HEK293 (cell line): Measurements from ENCODE around the gene SLC17A6.

Source experiments
- CTCF ChIA-PET: fragments of 350-600 bp; formaldehyde crosslinking; extraction: SDS; loops from one replicate; lab custom pipeline; 2021; ENCODE audit warnings: antibody characterized with exemption; lab: Yijun Ruan, JAX
- POLR2A ChIA-PET: fragments of 300-600 bp; formaldehyde crosslinking; extraction: SDS; loops from one replicate; lab custom pipeline; 2020; ENCODE audit warnings: antibody characterized with exemption, inconsistent platforms; lab: Yijun Ruan, JAX
- H3K27ac ChIP-seq: fragments of 200-500 bp; sonication (Bioruptor generic); 2 replicates; pipeline ENCODE4 v1.5.1; 2014; ENCODE audit warnings: low read depth, low read length, control low read depth, inconsistent platforms; ENCODE audit errors: extremely low read depth
- H3K36me3 ChIP-seq, 2 experiments: fragments of 200-500 bp in 1 of 2; sonication (Bioruptor generic) in 1 of 2; 1 replicate in 1 of 2; 2 replicates in 1 of 2; pipeline ENCODE4 v1.5.1; 2014 to 2017; ENCODE audit warnings: inconsistent platforms in 2 of 2, low read length in 2 of 2; ENCODE audit not compliant: control insufficient read depth in 2 of 2, insufficient read depth in 1 of 2
- H3K4me1 ChIP-seq: fragments of 200-500 bp; sonication (Bioruptor generic); 2 replicates; pipeline ENCODE4 v1.5.1; 2014; ENCODE audit warnings: mild to moderate bottlenecking, low read length, inconsistent platforms; ENCODE audit not compliant: control insufficient read depth, insufficient read depth
- H3K4me3 ChIP-seq: 2 replicates; pipeline ENCODE4 v1.5.1; 2011; ENCODE audit warnings: low read depth, mild to moderate bottlenecking, control low read depth, low read length, moderate library complexity
- H3K9me3 ChIP-seq: fragments of 200-500 bp; sonication (Bioruptor generic); 2 replicates; pipeline ENCODE4 v1.5.1; 2014; ENCODE audit warnings: low read depth, low read length, inconsistent platforms; ENCODE audit not compliant: control insufficient read depth, insufficient read depth
- CTCF ChIP-seq: fragments of 450-650 bp; formaldehyde crosslinking; IDR thresholded peaks from 2 replicates; pipeline ENCODE4 v1.5.1; 2016; ENCODE audit warnings: missing biosample characterization, missing genetic modification characterization
- FEZF1 ChIP-seq: fragments of 450-650 bp; formaldehyde crosslinking; IDR thresholded peaks from 2 replicates; pipeline ENCODE4 v1.5.1; 2016; ENCODE audit warnings: missing biosample characterization, missing genetic modification characterization
- HOXA7 ChIP-seq: sonication (generic); formaldehyde crosslinking; IDR thresholded peaks from 2 replicates; pipeline ENCODE4 v1.8.1; 2022; ENCODE audit warnings: missing genetic modification reagents, borderline replicate concordance
- IKZF3 ChIP-seq: fragments of 450-650 bp; IDR thresholded peaks from 2 replicates; pipeline ENCODE4 v1.5.0; 2018; ENCODE audit warnings: missing biosample characterization, mild to moderate bottlenecking, missing genetic modification characterization, moderate library complexity
- INSM2 ChIP-seq: fragments of 450-650 bp; formaldehyde crosslinking; IDR thresholded peaks from 2 replicates; pipeline ENCODE4 v1.5.1; 2016; ENCODE audit warnings: missing biosample characterization, missing genetic modification characterization
- OSR2 ChIP-seq: fragments of 450-650 bp; formaldehyde crosslinking; IDR thresholded peaks from 2 replicates; pipeline ENCODE4 v1.5.1; 2016; ENCODE audit warnings: missing biosample characterization, missing genetic modification characterization
- REPIN1 ChIP-seq: fragments of 450-650 bp; formaldehyde crosslinking; IDR thresholded peaks from 2 replicates; pipeline ENCODE4 v1.5.1; 2017; ENCODE audit warnings: missing biosample characterization, missing genetic modification characterization, low read depth
- SALL2 ChIP-seq: fragments of 450-650 bp; formaldehyde crosslinking; IDR thresholded peaks from 2 replicates; pipeline ENCODE4 v1.5.0; 2017; ENCODE audit warnings: missing biosample characterization, mild to moderate bottlenecking, missing genetic modification characterization, borderline replicate concordance
- ZBTB21 ChIP-seq: fragments of 450-650 bp; formaldehyde crosslinking; IDR thresholded peaks from 2 replicates; pipeline ENCODE4 v1.5.1; 2017; ENCODE audit warnings: missing biosample characterization, missing genetic modification characterization
- ZBTB48 ChIP-seq: fragments of 450-650 bp; formaldehyde crosslinking; IDR thresholded peaks from 2 replicates; pipeline ENCODE4 v1.5.1; 2016; ENCODE audit warnings: missing biosample characterization, missing genetic modification characterization
- ZBTB6 ChIP-seq: fragments of 450-650 bp; formaldehyde crosslinking; IDR thresholded peaks from 2 replicates; pipeline ENCODE4 v1.5.1; 2017; ENCODE audit warnings: missing biosample characterization, missing genetic modification characterization
- ZEB2 ChIP-seq: fragments of 450-650 bp; formaldehyde crosslinking; IDR thresholded peaks from 2 replicates; pipeline ENCODE4 v1.5.1; 2016; ENCODE audit warnings: missing biosample characterization, missing genetic modification characterization
- ZFP37 ChIP-seq: fragments of 450-650 bp; formaldehyde crosslinking; IDR thresholded peaks from 2 replicates; pipeline ENCODE4 v1.5.1; 2016; ENCODE audit warnings: missing biosample characterization, missing genetic modification characterization
- ZFP69B ChIP-seq: fragments of 450-650 bp; formaldehyde crosslinking; IDR thresholded peaks from 2 replicates; pipeline ENCODE4 v1.5.1; 2016; ENCODE audit warnings: missing biosample characterization, missing genetic modification characterization
- ZNF133 ChIP-seq: fragments of 450-650 bp; formaldehyde crosslinking; IDR thresholded peaks from 2 replicates; pipeline ENCODE4 v1.5.1; 2016; ENCODE audit warnings: missing biosample characterization, missing genetic modification characterization
- ZNF239 ChIP-seq: fragments of 450-650 bp; formaldehyde crosslinking; IDR thresholded peaks from 2 replicates; pipeline ENCODE4 v1.5.1; 2016; ENCODE audit warnings: missing biosample characterization, missing genetic modification characterization
- ZNF280C ChIP-seq: fragments of 450-650 bp; formaldehyde crosslinking; IDR thresholded peaks from 2 replicates; pipeline ENCODE4 v1.5.1; 2016; ENCODE audit warnings: missing biosample characterization, missing genetic modification characterization
- ZNF423 ChIP-seq: fragments of 450-650 bp; formaldehyde crosslinking; IDR thresholded peaks from 2 replicates; pipeline ENCODE4 v1.5.1; 2016; ENCODE audit warnings: missing biosample characterization, missing genetic modification characterization
- ZNF621 ChIP-seq: fragments of 450-650 bp; formaldehyde crosslinking; IDR thresholded peaks from 2 replicates; pipeline ENCODE4 v1.5.1; 2017; ENCODE audit warnings: missing biosample characterization, missing genetic modification characterization
- ZNF660 ChIP-seq: fragments of 450-650 bp; IDR thresholded peaks from 2 replicates; pipeline ENCODE4 v1.5.1; 2018; ENCODE audit warnings: missing biosample characterization, mild to moderate bottlenecking, missing genetic modification characterization
- ZNF670 ChIP-seq: fragments of 450-650 bp; formaldehyde crosslinking; IDR thresholded peaks from 2 replicates; pipeline ENCODE4 v1.5.1; 2016; ENCODE audit warnings: missing biosample characterization, missing genetic modification characterization, low read depth
- ZNF777 ChIP-seq: fragments of 450-650 bp; formaldehyde crosslinking; IDR thresholded peaks from 2 replicates; pipeline ENCODE4 v1.5.1; 2017; ENCODE audit warnings: missing biosample characterization, missing genetic modification characterization, borderline replicate concordance
- ZNF791 ChIP-seq: fragments of 450-650 bp; formaldehyde crosslinking; IDR thresholded peaks from 2 replicates; pipeline ENCODE4 v1.5.1; 2016; ENCODE audit warnings: missing biosample characterization, missing genetic modification characterization
- ZSCAN5A ChIP-seq: fragments of 450-650 bp; formaldehyde crosslinking; IDR thresholded peaks from 2 replicates; pipeline ENCODE4 v1.5.1; 2016; ENCODE audit warnings: missing biosample characterization, missing genetic modification characterization

SLC17A6 gene

GRCh38 chr11:22344081-22344480 lies 5.9 kb downstream of the SLC17A6 start:
- Histone ChIP-seq H3K36me3 (no peaks in the 10 kb centered on the region), H3K4me1 (no peaks in the 10 kb centered on the region), H3K4me3 (no peak overlapping the region), H3K9me3 (no peaks in the 10 kb centered on the region), H3K27ac (no peak overlapping the region)
- CTCF ChIA-PET, result no interaction called here
- no peak for TF ChIP-seq ZNF239 (tag by site-specific recombination)
- TF ChIP-seq CTCF (tag by site-specific recombination), result no peak
- no peak for TF ChIP-seq IKZF3
- no peak for TF ChIP-seq ZNF133 (tag by site-specific recombination)
- TF ChIP-seq OSR2 (tag by site-specific recombination), result no peak
- no peak for TF ChIP-seq ZNF280C (tag by site-specific recombination)
- TF ChIP-seq SALL2, result no peak
- TF ChIP-seq HOXA7 (CRISPR knock-in tag), result no peak
- POLR2A ChIA-PET, result no interaction called here

- Histone ChIP-seq H3K27ac (no peak overlapping the region), H3K4me3 (no peak overlapping the region)
- TF ChIP-seq ZFP69B (no peak), ZNF670 (tag by site-specific recombination) (no peak), INSM2 (tag by site-specific recombination) (no peak), REPIN1 (no peak), ZNF777 (tag by site-specific recombination) (no peak), ZNF423 (tag by site-specific recombination) (no peak), ZNF791 (tag by site-specific recombination) (no peak), ZBTB21 (no peak), ZSCAN5A (tag by site-specific recombination) (no peak), ZFP37 (tag by site-specific recombination) (no peak), FEZF1 (no peak), ZNF621 (tag by site-specific recombination) (no peak), ZBTB6 (tag by site-specific recombination) (no peak), ZEB2 (tag by site-specific recombination) (no peak), ZNF660 (no peak), ZBTB48 (tag by site-specific recombination) (no peak)
- TF ChIP-seq, all 188 proteins: peak for 0
- Histone ChIP-seq H3K9me3 (no peaks in the 10 kb centered on the region), H3K36me3 (no peaks in the 10 kb centered on the region), H3K4me1 (no peaks in the 10 kb centered on the region)
- CTCF ChIA-PET, result no interaction called here
- POLR2A ChIA-PET, result no interaction called here
Measured at GRCh38 chr11:22346282-22346681, 8.1 kb downstream of the SLC17A6 start.
